Osteoblast (primary cell): ENCODE results near the gene ERBB4. TPM values are rescaled to one million over a fixed set of nuclear protein-coding genes. Genes with fewer than 3 reads are reported as not detected.

Experiments used
- DNase-seq: peaks from one replicate; pipeline ENCODE4 v3.0.0; 2011; ENCODE audit warnings: low spot score, mixed read lengths; ENCODE audit not compliant: insufficient read length; ENCODE audit errors: missing footprints
- H2AFZ ChIP-seq: 2 replicates; pipeline ENCODE4 v1.6.0; 2011; ENCODE audit warnings: mild to moderate bottlenecking, low read length
- H3K27ac ChIP-seq: 2 replicates; pipeline ENCODE4 v1.5.1; 2011; ENCODE audit warnings: mild to moderate bottlenecking, low read depth, low read length, moderate library complexity
- H3K27me3 ChIP-seq: 2 replicates; pipeline ENCODE4 v1.6.0; 2012; ENCODE audit warnings: mild to moderate bottlenecking, control low read depth, inconsistent platforms, low read length, moderate library complexity; ENCODE audit not compliant: insufficient read depth
- H3K36me3 ChIP-seq: 2 replicates; pipeline ENCODE4 v1.5.1; 2011; ENCODE audit warnings: mild to moderate bottlenecking, low read length, control low read depth, moderate library complexity; ENCODE audit not compliant: insufficient read depth
- H3K4me1 ChIP-seq: 2 replicates; pipeline ENCODE4 v1.5.1; 2011; ENCODE audit warnings: mild to moderate bottlenecking, low read length, control low read depth, moderate library complexity; ENCODE audit not compliant: insufficient read depth
- H3K4me2 ChIP-seq: 2 replicates; pipeline ENCODE4 v1.6.0; 2011; ENCODE audit warnings: mild to moderate bottlenecking, low read length; ENCODE audit not compliant: insufficient read depth
- H3K4me3 ChIP-seq: fragments of 200-600 bp; sonication (generic); 3 replicates; pipeline ENCODE4 v1.5.1; 2012; ENCODE audit warnings: mild to moderate bottlenecking, low read length, inconsistent platforms; ENCODE audit not compliant: insufficient read depth
- H3K79me2 ChIP-seq: 2 replicates; pipeline ENCODE4 v1.6.0; 2012; ENCODE audit warnings: mild to moderate bottlenecking, low read length, control low read depth, inconsistent platforms; ENCODE audit not compliant: insufficient read depth
- H3K9me3 ChIP-seq: 2 replicates; pipeline ENCODE4 v1.5.1; 2011; ENCODE audit warnings: low read depth, low read length, control low read depth
- H4K20me1 ChIP-seq: 2 replicates; pipeline ENCODE4 v1.6.0; 2012; ENCODE audit warnings: mild to moderate bottlenecking, low read length, control low read depth; ENCODE audit not compliant: insufficient read depth
- total RNA-seq: library from RNA; depleted of rRNA; stranded (reverse); fragments of >200 nt; gene quantifications from 2 replicates; pipeline ENCODE4 v1.2.3, GENCODE V29; 2012
- TF ChIP-seq, protein P1 (sequence below): IDR thresholded peaks from 2 replicates; pipeline ENCODE4 v1.5.1; 2011; ENCODE audit warnings: mild to moderate bottlenecking, low read depth, low read length, moderate library complexity; ENCODE audit errors: extremely low read depth

Gene ERBB4
- total RNA-seq, 1 donor = under 0.01 TPM

DNA sequence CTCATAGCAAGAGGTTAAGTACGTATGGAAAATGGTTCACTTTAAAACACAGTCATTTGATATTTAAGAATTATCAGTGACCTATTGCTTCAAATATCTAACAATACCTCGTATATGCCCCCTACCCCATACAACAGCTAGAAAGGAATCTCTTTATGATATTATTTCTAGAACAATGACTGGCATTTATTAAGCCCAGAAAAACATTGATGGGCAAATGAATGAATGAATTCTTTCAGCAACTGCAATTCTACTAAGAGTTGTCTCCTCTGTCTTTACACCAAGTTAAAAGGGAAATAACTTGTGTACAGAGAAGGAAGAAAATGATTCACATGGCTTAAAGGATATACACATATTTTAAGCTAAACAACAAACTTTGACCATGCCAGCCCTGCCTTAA is 384.7 kb downstream of the ERBB4 start:
- Histone ChIP-seq H2AFZ (no peak overlapping the region), H3K4me3 (no peak overlapping the region)

DNA sequence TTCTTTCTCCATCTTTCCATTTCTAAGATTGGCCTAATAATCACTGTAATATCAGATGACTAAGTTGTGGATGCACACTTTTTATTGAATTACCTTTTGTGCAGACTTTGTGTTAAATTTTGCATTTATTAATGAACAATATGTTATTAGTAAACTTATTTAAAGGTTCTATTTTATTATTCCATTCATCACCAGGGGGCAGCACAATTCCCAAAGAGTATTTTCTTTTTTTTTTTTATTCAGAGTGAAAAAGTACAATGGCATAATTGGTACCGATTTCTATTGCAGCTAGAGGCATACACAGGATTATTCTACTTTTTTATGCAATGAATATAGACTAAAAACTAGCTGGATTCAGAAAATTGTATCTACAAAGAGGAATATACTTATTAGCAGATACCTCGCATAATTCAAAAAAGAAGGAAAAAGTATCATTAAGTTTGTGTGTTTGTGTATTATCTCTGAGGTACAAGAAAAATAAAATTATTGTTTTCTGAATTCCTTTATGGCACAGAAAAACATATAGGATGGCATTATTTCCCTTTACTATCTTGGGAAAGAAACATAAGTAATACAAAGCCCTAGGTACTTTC is 390.6 kb downstream of the ERBB4 start:
- no peaks in the 10 kb centered on the region for H4K20me1 ChIP-seq
- H3K4me1 ChIP-seq = peaks cover 14% of the 10 kb centered on the region
- no peak for DNase-seq
- H3K27me3 ChIP-seq = no peaks in the 10 kb centered on the region
- no peaks in the 10 kb centered on the region for H3K36me3 ChIP-seq
- no peaks in the 10 kb centered on the region for H3K79me2 ChIP-seq
- no peak overlapping the region for H3K4me2 ChIP-seq
- no peak overlapping the region for H3K27ac ChIP-seq
- no peak overlapping the region for H3K4me3 ChIP-seq
- peak overlapping the region; percentile 19 for H2AFZ ChIP-seq
- no peaks in the 10 kb centered on the region for H3K9me3 ChIP-seq
- TF ChIP-seq, protein P1, sequence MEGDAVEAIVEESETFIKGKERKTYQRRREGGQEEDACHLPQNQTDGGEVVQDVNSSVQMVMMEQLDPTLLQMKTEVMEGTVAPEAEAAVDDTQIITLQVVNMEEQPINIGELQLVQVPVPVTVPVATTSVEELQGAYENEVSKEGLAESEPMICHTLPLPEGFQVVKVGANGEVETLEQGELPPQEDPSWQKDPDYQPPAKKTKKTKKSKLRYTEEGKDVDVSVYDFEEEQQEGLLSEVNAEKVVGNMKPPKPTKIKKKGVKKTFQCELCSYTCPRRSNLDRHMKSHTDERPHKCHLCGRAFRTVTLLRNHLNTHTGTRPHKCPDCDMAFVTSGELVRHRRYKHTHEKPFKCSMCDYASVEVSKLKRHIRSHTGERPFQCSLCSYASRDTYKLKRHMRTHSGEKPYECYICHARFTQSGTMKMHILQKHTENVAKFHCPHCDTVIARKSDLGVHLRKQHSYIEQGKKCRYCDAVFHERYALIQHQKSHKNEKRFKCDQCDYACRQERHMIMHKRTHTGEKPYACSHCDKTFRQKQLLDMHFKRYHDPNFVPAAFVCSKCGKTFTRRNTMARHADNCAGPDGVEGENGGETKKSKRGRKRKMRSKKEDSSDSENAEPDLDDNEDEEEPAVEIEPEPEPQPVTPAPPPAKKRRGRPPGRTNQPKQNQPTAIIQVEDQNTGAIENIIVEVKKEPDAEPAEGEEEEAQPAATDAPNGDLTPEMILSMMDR = peak; percentile 63

More for the DNA sequence above, 384.7 kb downstream of the ERBB4 start:
- H4K20me1 ChIP-seq = no peaks in the 10 kb centered on the region
- H3K27ac ChIP-seq = no peak overlapping the region
- TF ChIP-seq, protein P1 = no peak
- no peak for DNase-seq
- H3K4me1 ChIP-seq = peaks cover 7% of the 10 kb centered on the region
- H3K36me3 ChIP-seq = no peaks in the 10 kb centered on the region
- no peaks in the 10 kb centered on the region for H3K27me3 ChIP-seq
- H3K79me2 ChIP-seq = no peaks in the 10 kb centered on the region
- H3K9me3 ChIP-seq = no peaks in the 10 kb centered on the region
- H3K4me2 ChIP-seq = no peak overlapping the region

DNA sequence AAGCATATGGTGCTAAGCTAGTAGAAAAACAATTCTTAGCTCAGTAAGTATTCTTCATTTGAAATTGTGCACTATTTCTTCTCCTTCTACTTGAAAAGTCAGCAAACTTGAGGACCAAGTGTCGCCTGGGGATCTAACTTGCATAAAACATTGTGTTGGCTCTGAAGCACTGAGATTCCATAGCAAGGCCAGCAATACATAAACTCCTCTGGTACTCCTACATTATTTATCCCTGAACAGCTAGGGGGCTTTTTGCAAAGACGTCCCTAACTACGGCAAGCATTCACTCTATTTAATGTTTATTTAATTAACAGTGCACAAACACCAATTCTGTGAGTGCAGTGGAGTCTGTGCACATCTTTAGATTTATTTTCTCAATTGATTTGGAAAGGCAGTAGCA is 392.2 kb downstream of the ERBB4 start:
- Histone ChIP-seq H4K20me1 (no peaks in the 10 kb centered on the region), H3K4me3 (no peak overlapping the region), H3K27ac (no peak overlapping the region), H3K36me3 (no peaks in the 10 kb centered on the region), H3K4me2 (no peak overlapping the region), H2AFZ (no peak overlapping the region), H3K79me2 (no peaks in the 10 kb centered on the region), H3K9me3 (no peaks in the 10 kb centered on the region), H3K27me3 (no peaks in the 10 kb centered on the region), H3K4me1 (peaks cover 14% of the 10 kb centered on the region)
- no peak for DNase-seq
- TF ChIP-seq, protein P1 = no peak

DNA sequence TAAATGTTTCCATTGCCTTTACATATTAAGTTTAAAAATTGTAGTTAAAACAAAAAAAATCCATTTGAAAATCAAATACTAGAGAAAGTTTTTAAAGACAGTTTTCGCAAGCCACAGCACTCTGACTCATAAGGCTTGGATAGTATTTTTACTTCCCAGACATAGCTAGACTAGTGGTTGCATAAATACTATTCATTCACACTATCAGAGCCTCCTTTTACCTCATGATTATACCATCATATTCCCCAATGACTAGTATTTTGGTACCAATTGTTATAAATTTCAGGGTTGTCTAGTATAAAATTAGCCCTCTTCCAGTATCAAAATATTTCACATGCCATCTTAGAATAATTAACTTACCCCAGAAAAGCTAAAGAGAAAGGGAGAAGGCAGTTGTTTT is 393.5 kb downstream of the ERBB4 start:
- peaks cover 14% of the 10 kb centered on the region for H3K4me1 ChIP-seq
- H3K4me2 ChIP-seq = peak overlapping the region; percentile 64
- TF ChIP-seq, protein P1 = no peak
- H3K4me3 ChIP-seq = no peak overlapping the region
- DNase-seq = peak; percentile 38
- no peaks in the 10 kb centered on the region for H3K27me3 ChIP-seq
- no peaks in the 10 kb centered on the region for H3K79me2 ChIP-seq
- H3K27ac ChIP-seq = peak overlapping the region; percentile 80
- no peaks in the 10 kb centered on the region for H4K20me1 ChIP-seq
- H2AFZ ChIP-seq = no peak overlapping the region
- H3K36me3 ChIP-seq = no peaks in the 10 kb centered on the region
- no peaks in the 10 kb centered on the region for H3K9me3 ChIP-seq
